Astrocyte (in vitro differentiated cells and primary cell): ENCODE data around the gene PSG11. TPM values are rescaled to one million over a fixed set of nuclear protein-coding genes. Genes with fewer than 3 reads are reported as not detected.
"Not testable (repeated sequence)": the region's sequence is repeated elsewhere in the genome, so short reads cannot be mapped to it uniquely, and the experiment has no call there.

ENCODE experiments used
- DNase-seq: peaks from one replicate; pipeline ENCODE4 v3.0.0-alpha.2; 2010; ENCODE audit warnings: low read depth
- FAIRE-seq: peaks from 2 replicates; lab custom pipeline; 2011; peaks lifted over from hg19 to GRCh38; lab: Jason Lieb, UNC
- H2AFZ ChIP-seq: 2 replicates; pipeline ENCODE4 v1.6.0; 2012; ENCODE audit warnings: low read depth, low read length, inconsistent platforms
- H3K27ac ChIP-seq: 2 replicates; pipeline ENCODE4 v1.5.1; 2011; ENCODE audit warnings: low read depth, low read length, inconsistent platforms
- H3K27me3 ChIP-seq: 2 replicates; pipeline ENCODE4 v1.6.0; 2011; ENCODE audit warnings: low read length, inconsistent platforms; ENCODE audit not compliant: insufficient read depth
- H3K36me3 ChIP-seq: 2 replicates; pipeline ENCODE4 v1.5.1; 2011; ENCODE audit warnings: low read length, inconsistent platforms; ENCODE audit not compliant: insufficient read depth
- H3K4me1 ChIP-seq: 2 replicates; pipeline ENCODE4 v1.5.1; 2011; ENCODE audit warnings: low read length, inconsistent platforms; ENCODE audit not compliant: insufficient read depth
- H3K4me2 ChIP-seq: 2 replicates; pipeline ENCODE4 v1.6.0; 2012; ENCODE audit warnings: low read length, inconsistent platforms
- H3K4me3 ChIP-seq: 2 replicates; pipeline ENCODE4 v1.5.1; 2011; ENCODE audit warnings: low read depth, mild to moderate bottlenecking, low read length, inconsistent platforms; ENCODE audit not compliant: insufficient read depth
- H3K79me2 ChIP-seq: 2 replicates; pipeline ENCODE4 v1.6.0; 2012; ENCODE audit warnings: mild to moderate bottlenecking, low read length, inconsistent platforms; ENCODE audit not compliant: insufficient read depth
- H3K9ac ChIP-seq: 2 replicates; pipeline ENCODE4 v1.6.0; 2012; ENCODE audit warnings: mild to moderate bottlenecking, low read length, inconsistent platforms
- H3K9me3 ChIP-seq: 2 replicates; pipeline ENCODE4 v1.5.1; 2012; ENCODE audit warnings: low read depth, mild to moderate bottlenecking, low read length, inconsistent platforms; ENCODE audit not compliant: insufficient read depth
- H4K20me1 ChIP-seq: 2 replicates; pipeline ENCODE4 v1.6.0; 2012; ENCODE audit warnings: low read length, inconsistent platforms; ENCODE audit not compliant: insufficient read depth
- H3K27ac Mint-ChIP-seq: one replicate; pipeline ENCODE4 v1.8.0; 2021; ENCODE audit warnings: mild to moderate bottlenecking, mixed read lengths; ENCODE audit not compliant: unreplicated experiment
- H3K27me3 Mint-ChIP-seq: one replicate; pipeline ENCODE4 v1.8.0; 2021; ENCODE audit warnings: low read depth, mixed read lengths; ENCODE audit not compliant: unreplicated experiment
- H3K36me3 Mint-ChIP-seq: one replicate; pipeline ENCODE4 v1.8.0; 2021; ENCODE audit warnings: low read depth, mixed read lengths; ENCODE audit not compliant: unreplicated experiment
- H3K4me1 Mint-ChIP-seq: one replicate; pipeline ENCODE4 v1.8.0; 2021; ENCODE audit warnings: low read depth, mixed read lengths; ENCODE audit not compliant: unreplicated experiment
- H3K4me3 Mint-ChIP-seq: one replicate; pipeline ENCODE4 v1.8.0; 2021; ENCODE audit warnings: mild to moderate bottlenecking, moderate library complexity, mixed read lengths; ENCODE audit not compliant: unreplicated experiment
- H3K9me3 Mint-ChIP-seq: one replicate; pipeline ENCODE4 v1.8.0; 2021; ENCODE audit warnings: mild to moderate bottlenecking, mixed read lengths; ENCODE audit not compliant: unreplicated experiment
- CTCF ChIP-seq: IDR thresholded peaks from 2 replicates; pipeline ENCODE4 v1.5.1; 2011; ENCODE audit warnings: low read depth, mild to moderate bottlenecking, inconsistent platforms, low read length, moderate library complexity; ENCODE audit not compliant: insufficient read depth
- EZH2 ChIP-seq: IDR thresholded peaks from 2 replicates; pipeline ENCODE4 v1.6.1; 2012; ENCODE audit warnings: mild to moderate bottlenecking, low read length, inconsistent platforms; ENCODE audit not compliant: insufficient read depth
- total RNA-seq: library from RNA; stranded (reverse); gene quantifications from 2 replicates; pipeline ENCODE4 v1.2.1, GENCODE V29; 2021

Gene PSG11
- total RNA-seq, 1 donor from 2014 or later: 0.43 TPM

GRCh38 chr19:42992029-42992604 lies 34.2 kb downstream of the PSG11 start:
- not testable (repeated sequence) for H3K27ac ChIP-seq, H3K9me3 ChIP-seq, H3K27me3 Mint-ChIP-seq, H3K4me1 ChIP-seq, H3K4me2 ChIP-seq, H3K9ac ChIP-seq, FAIRE-seq, H4K20me1 ChIP-seq, H3K79me2 ChIP-seq, H3K36me3 Mint-ChIP-seq, H3K27me3 ChIP-seq, H3K4me1 Mint-ChIP-seq, H3K27ac Mint-ChIP-seq, H3K36me3 ChIP-seq, H2AFZ ChIP-seq, H3K4me3 Mint-ChIP-seq, H3K4me3 ChIP-seq, DNase-seq
- peaks cover 19% of the 10 kb centered on the region for H3K9me3 Mint-ChIP-seq

GRCh38 chr19:42989851-42990250 lies 36.4 kb downstream of the PSG11 start:
- H3K9ac ChIP-seq: no peak overlapping the region
- H3K9me3 ChIP-seq: no peaks in the 10 kb centered on the region
- no peaks in the 10 kb centered on the region for H3K36me3 Mint-ChIP-seq
- H3K4me2 ChIP-seq: no peak overlapping the region
- no peaks in the 10 kb centered on the region for H3K79me2 ChIP-seq
- no peak overlapping the region for H3K4me3 Mint-ChIP-seq
- H3K27me3 ChIP-seq: no peaks in the 10 kb centered on the region
- H3K36me3 ChIP-seq: no peaks in the 10 kb centered on the region
- no peak overlapping the region for H3K27ac ChIP-seq
- H3K4me1 Mint-ChIP-seq: no peaks in the 10 kb centered on the region
- FAIRE-seq (no peak), DNase-seq (peak; percentile 14)
- no peaks in the 10 kb centered on the region for H4K20me1 ChIP-seq
- no peak overlapping the region for H2AFZ ChIP-seq
- no peaks in the 10 kb centered on the region for H3K27me3 Mint-ChIP-seq
- H3K4me3 ChIP-seq: no peak overlapping the region
- H3K27ac Mint-ChIP-seq: no peak overlapping the region
- no peaks in the 10 kb centered on the region for H3K4me1 ChIP-seq
- no peak for TF ChIP-seq EZH2
- no peak for TF ChIP-seq CTCF
- H3K9me3 Mint-ChIP-seq: peaks cover 22% of the 10 kb centered on the region

GRCh38 chr19:42989186-42989585 lies 37.1 kb downstream of the PSG11 start:
- H3K27me3 Mint-ChIP-seq, H3K9ac ChIP-seq, H3K27ac Mint-ChIP-seq, H4K20me1 ChIP-seq, H3K4me3 ChIP-seq, H3K4me2 ChIP-seq, H3K79me2 ChIP-seq, H3K36me3 Mint-ChIP-seq, H3K4me3 Mint-ChIP-seq, H3K36me3 ChIP-seq, H3K27me3 ChIP-seq, FAIRE-seq, DNase-seq, H3K9me3 ChIP-seq, H3K4me1 Mint-ChIP-seq, H3K27ac ChIP-seq, H2AFZ ChIP-seq, H3K4me1 ChIP-seq: not testable (repeated sequence)
- peaks cover 22% of the 10 kb centered on the region for H3K9me3 Mint-ChIP-seq

- H3K27ac Mint-ChIP-seq, H3K4me3 Mint-ChIP-seq, H3K4me3 ChIP-seq, H3K27ac ChIP-seq, DNase-seq, H3K9me3 ChIP-seq, H3K27me3 ChIP-seq, H3K79me2 ChIP-seq, H3K36me3 ChIP-seq, H2AFZ ChIP-seq, H3K27me3 Mint-ChIP-seq, H3K4me1 Mint-ChIP-seq, H3K4me1 ChIP-seq, H4K20me1 ChIP-seq, H3K9ac ChIP-seq, H3K4me2 ChIP-seq, H3K36me3 Mint-ChIP-seq: not testable (repeated sequence)
- H3K9me3 Mint-ChIP-seq: peaks cover 22% of the 10 kb centered on the region
- peak; percentile 93 for FAIRE-seq
These were observed 38.1 kb downstream of the PSG11 start for GRCh38 chr19:42988206-42988605.
